COLO668 (cell line): Measurements from ENCODE around the gene ATP11A.

Experiments used
- DNase-seq: peaks from one replicate; lab custom pipeline; 2025; ENCODE audit not compliant: unreplicated experiment; lab: John Stamatoyannopoulos, UW

Gene ATP11A

DNA sequence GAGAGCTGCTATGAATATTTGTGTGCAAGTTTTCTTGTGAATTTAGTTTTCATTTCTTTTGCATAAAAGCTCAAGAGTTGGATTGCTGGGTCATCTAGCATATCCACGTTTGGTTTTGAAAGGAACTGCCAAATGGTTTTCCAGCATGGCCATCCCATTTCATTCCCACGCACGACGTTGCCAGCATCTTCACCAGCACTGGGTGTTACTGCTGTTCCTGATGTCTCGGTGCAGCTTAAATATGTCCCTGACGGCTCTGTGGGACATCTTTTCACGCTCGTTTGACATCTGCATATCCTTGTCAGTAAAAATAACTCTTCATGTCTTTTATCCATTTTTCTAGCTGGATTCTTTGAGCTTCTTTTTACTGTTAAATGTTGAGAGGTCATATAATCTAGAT, 123.7 kb downstream of the ATP11A start:
- DNase-seq, result no peak

- DNase-seq, result no peak
Observed at GRCh38 chr13:112814905-112815585, 125.2 kb downstream of the ATP11A start.

DNA sequence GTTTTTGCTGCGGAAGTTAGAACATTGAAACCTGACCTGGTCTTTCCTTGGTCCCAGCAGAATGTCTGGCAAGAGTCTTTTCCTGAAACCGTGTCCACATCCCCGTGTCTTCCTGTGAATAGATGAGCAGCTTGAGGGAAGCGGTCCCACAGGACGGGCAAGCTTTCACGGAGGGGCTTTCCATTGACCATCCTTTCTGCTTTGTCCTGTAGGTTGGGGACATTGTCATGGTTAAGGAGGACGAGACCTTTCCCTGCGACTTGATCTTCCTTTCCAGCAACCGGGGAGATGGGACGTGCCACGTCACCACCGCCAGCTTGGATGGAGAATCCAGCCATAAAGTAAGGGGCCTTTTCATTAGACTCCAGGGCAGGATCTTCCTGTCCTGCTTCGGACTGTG, 126.0 kb downstream of the ATP11A start:
- DNase-seq, result no peak

DNA sequence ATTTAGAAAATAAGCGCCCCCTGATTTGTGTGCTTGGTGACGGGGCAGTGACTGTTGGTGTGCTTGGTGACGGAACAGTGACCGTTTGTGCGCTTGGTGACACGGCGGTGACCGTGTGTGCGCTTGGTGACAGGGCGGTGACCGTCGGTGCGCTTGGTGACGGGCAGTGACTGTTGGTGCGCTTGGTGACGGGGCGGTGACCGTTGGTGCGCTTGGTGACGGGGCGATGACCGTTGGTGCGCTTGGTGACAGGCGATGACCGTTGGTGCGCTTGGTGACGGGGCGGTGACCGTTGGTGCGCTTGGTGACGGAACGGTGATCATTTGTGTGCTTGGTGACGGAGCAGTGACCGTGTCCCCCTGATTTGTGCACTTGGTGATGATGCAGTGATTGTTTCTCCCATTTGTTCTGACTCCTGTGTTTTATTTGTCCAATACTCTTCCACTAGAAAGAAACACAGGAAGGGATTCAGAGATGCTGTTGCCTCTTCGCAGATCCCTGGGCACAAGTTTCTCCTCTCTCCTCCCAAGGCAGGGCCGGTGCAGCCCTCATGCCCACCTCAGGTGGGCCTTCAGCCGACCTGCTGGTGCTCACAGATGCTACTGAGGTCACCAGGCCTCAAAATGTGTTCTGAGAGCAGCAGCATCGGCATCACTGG, 128.3 kb downstream of the ATP11A start:
- DNase-seq, result no peak

DNA sequence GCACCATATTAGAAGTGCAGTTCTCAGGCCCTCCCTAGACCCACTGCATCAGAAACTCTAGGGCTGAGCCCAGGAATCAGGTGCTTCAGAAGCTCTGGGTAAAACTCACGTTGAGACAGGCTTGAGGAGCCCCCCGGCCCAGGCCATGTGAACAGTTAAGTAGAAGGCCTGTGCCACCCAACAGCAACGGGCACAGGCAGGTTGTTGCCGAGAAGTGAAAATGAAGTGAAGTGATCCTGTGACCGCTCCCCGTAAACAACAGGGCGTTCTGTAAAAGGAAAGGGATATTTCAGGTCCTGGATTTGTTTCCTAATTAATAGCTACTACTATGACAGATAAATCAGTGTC, 128.8 kb downstream of the ATP11A start:
- no peak for DNase-seq

DNA sequence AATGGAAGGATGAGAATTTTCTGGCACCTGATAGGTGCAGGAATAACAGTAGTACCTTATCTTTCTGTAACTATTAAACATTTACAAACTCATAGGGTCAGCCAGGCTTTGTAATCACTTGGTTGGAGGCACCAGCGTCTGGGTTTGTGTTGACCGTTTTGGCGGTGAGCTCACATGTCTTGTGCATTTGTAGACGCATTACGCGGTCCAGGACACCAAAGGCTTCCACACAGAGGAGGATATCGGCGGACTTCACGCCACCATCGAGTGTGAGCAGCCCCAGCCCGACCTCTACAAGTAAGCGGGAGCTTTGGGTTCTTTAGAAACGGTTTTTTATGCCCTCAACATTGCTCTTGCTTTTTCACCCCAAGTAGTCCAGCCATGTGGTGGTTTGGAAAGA, 129.3 kb downstream of the ATP11A start:
- no peak for DNase-seq

- DNase-seq, result no peak
Observed at GRCh38 chr13:112819816-112820215, 130.0 kb downstream of the ATP11A start.

GRCh38 chr13:112820318-112820717, 130.5 kb downstream of the ATP11A start:
- DNase-seq, result no peak

DNA sequence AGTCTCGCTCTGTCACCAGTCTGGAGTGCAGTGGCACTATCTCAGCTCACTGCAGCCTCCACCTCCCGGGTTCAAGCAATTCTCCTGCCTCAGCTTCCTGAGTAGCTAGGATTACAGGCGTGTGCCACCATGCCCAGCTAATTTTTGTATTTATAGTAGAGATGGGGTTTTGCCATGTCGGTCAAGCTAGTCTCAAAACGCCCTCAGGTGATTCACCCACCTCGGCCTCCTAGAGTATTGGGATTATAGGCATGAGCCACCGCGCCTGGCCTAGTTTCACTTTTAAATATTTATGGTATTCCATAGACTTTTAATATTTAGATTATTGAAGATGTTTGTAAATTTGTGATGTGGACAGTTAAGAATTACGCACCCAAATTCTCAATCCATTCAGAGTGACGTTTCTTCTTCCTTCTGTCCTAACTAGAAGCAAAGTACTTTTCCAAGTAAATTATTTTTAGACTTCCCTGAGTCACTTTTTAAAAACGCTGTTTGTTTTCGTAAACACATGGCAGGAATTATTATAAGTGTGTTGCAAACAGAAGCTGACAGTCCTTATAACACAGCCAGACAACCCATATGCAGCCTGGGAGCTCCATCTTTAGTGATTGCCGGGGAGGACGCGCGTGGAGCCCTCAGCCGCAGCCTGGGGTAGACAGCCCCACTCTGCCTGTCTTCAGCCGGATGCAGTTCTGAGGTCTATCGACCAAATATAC, 131.7 kb downstream of the ATP11A start:
- no peak for DNase-seq

DNA sequence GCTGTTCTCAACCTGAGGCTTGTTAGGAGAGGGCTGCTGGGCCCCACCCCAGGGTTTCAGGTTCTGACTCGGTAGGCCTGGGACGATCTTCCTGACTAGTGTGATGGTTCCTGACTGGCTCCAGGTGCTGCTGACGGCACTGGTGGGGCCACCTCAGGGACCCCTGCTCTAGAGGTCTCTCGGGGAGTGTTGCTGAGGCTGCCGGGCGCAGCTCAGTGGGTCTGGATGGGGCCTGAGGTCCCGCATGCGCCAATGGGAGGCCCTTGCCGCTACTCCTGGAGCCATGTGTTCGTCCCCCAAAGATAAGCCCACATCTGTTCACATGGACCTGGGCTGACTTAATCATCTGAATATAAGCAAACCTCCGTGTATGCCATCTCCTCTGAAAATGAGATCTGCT, 133.0 kb downstream of the ATP11A start:
- no peak for DNase-seq

DNA sequence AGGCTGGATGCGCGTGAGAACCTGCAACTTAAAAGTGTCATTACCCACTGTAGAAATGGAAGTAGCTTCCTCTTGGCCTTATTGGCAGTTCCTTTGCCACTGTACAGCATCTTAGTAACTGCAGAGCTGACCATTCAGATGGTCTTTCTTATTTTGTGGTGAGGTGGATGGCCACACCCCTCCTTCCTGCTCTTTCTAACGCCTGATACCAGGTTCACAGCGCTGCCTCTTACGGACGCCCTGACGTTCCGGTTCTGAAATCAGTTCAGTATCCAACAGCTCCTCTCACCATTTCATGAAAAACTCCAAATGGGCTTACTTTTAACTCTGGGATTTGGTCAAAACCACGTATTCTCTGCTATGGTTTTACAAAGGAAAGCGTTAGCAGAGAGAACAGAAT, 134.6 kb downstream of the ATP11A start:
- DNase-seq, result no peak

DNA sequence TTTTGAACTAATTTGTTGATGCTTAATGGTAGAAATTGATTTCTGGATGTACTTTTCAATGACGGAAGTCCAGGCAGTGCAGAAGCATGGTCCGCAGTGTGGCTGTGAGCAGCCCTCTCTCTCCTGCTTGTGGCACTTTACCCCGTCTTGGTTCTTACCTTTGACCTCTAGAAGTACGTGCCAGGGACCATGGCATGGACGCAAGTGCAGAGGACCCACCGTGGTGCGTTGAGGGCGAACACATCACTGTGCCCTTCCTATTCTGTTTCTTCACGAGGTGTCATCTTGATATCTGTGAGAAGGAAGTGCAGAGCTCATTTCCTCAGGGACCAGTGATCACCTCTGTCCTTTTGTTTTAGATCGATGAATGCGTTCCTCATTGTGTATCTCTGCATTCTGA, 135.2 kb downstream of the ATP11A start:
- DNase-seq, result no peak

DNA sequence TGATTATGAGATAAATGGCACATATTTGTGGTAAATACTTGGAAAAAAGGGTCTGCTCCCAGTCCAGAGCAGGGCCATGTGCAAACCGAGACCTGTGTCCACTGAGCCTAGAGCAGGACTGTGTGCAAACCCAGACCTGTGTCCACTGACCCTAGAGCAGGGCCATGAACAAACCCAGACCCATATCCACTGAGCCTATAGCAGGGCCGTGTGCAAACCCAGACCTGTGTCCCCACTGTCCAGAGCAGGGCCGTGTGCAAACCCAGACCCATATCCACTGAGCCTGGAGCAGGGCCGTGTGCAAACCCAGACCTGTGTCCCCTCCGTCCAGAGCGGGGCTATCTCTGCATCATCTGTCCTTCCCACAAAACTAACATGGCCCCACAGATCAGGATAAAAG, 136.0 kb downstream of the ATP11A start:
- DNase-seq, result no peak

GRCh38 chr13:112826565-112826964, 136.7 kb downstream of the ATP11A start:
- DNase-seq, result no peak

DNA sequence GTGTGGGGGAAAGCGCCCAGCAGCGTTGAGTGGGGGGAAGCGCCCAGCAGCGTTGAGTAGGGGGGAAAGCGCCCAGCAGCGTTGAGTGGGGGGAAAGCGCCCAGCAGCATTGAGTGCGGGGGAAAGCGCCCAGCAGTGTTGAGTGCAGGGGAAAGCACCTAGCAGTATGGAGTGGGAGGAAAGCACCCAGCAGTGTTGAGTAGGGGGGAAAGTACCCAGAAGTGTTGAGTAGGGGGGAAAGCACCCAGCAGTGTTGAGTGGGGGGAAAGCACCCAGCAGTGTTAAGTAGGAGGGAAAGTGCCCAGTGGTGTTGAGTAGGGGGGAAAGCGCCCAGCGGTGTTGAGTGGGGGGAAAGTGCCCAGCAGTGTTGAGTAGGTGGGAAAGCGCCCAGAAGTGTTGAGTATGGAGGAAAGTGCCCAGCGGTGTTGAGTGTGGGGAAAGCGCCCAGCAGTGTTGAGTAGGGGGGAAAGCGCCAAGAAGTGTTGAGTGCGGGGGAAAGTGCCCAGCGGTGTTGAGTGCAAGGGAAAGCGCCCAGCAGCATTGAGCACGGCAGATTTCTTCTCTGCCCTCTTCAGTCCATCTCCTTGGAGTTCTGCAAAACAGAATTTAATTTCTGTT, 138.4 kb downstream of the ATP11A start:
- DNase-seq, result no peak

- DNase-seq, result no peak
Observed at GRCh38 chr13:112828756-112829155, 138.9 kb downstream of the ATP11A start.

GRCh38 chr13:112831196-112831595, 141.4 kb downstream of the ATP11A start:
- DNase-seq, result no peak

GRCh38 chr13:112831801-112832200, 142.0 kb downstream of the ATP11A start:
- no peak for DNase-seq

DNA sequence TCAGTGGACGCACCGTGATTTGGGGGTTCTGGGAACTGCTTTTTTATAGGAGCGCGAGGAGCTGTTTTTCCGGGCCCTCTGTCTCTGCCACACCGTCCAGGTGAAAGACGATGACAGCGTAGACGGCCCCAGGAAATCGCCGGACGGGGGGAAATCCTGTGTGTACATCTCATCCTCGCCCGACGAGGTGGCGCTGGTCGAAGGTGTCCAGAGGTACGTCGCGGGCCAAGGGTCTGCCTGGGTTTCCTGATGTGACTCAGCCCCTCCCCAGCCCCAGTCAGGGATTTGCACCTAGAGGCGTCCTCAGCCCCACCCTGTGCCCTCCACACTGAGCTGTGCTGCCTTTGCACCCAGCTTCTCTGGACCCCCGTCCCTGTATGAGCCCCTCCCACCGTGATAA, 143.0 kb downstream of the ATP11A start:
- DNase-seq, result no peak

GRCh38 chr13:112833551-112834257, 143.9 kb downstream of the ATP11A start:
- DNase-seq, result no peak

DNA sequence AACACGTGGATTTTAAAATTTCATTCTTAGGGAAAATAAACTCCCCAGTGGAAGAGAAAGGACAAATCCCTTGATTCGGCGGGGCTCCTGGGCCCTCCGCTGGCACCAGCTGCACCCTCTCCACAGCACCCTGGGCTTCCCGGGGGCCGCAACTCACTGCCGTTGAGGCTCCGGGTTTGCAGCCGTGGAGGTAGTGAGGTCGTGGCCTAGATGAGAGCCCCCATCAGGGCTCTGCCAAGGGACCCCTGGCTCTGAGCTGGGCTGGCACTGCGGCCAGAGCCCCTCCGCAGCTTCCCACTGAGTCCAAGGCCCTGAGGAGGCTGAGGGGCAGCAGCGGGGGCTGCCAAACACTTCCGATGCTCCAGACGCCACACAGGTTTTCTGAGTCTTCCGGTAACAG, 145.5 kb downstream of the ATP11A start:
- no peak for DNase-seq
